ENCODE results near the gene PRDM5. TPM values are rescaled to one million over a fixed set of nuclear protein-coding genes. Genes with fewer than 3 reads are reported as not detected.

The PRDM5 gene
- total and polyA plus RNA-seq, 2 donors (not counting 3 experiments of a cell fraction or from before 2014, with no cell fraction given) = 2.2 to 8.1 TPM

DNA sequence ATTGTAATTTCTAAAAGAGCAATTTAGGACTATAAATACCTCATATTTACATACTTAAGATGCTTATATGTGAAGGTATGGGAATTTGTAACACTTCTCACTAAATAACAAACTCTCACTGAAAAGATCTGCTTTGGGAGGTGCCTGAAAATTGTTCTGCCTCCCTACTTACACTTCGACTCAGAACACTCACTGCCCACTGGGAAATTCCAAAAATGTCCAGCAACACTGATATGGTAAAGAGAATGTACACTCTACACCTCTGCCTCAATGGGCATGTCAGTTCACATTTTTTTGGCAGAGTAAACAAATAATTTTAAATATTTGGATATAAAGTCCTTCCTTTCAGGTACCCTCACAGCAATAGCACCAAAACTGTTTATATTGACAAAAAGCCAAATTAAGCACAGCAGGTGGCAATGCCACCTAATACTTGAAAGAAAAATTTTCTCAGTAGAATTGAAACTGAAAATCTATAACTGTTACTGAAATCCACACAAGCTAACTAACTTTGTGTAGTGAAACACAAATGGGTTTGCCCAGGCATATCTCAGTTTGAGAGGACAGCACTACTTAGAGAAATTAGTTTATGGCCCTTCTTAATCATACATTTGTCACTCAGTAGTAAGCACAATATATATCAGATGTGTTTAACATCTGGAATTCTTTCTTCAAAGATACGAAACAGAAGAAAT is 67.1 kb downstream of the PRDM5 start:
- no peak overlapping the region for H3K9ac ChIP-seq (replicated peaks; ENCODE audit: extremely low read depth, insufficient read depth, low read length)
- no peak overlapping the region for H3K27ac ChIP-seq (ENCODE audit: insufficient read depth, low read depth, low read length)
- DNase-seq (ENCODE audit: low read depth, low spot score) (no peak), FAIRE-seq (no peak)
- no peak overlapping the region for H3K4me2 ChIP-seq (ENCODE audit: insufficient read depth, low read length)
- no peaks in the 10 kb centered on the region for H3K79me2 ChIP-seq (ENCODE audit: control insufficient read depth, insufficient read depth, low read length)
- dilution Hi-C loops (cut with MboI; ENCODE audit: extremely low pct_ligation_motif_present, low sequenced_read_pairs) (no loop called here), intact Hi-C loops (cut with micrococcal nuclease) (no loop called here)
- no peaks in the 10 kb centered on the region for H3K9me3 ChIP-seq (replicated peaks; ENCODE audit: control insufficient read depth, insufficient read depth, low read length)
- no TSS peak for BruUV-seq (replicated peaks)
- POLR2A ChIA-PET = no interaction called here
- H2AFZ ChIP-seq (ENCODE audit: low read depth, low read length) = no peak overlapping the region
- TF ChIP-seq, protein P1, sequence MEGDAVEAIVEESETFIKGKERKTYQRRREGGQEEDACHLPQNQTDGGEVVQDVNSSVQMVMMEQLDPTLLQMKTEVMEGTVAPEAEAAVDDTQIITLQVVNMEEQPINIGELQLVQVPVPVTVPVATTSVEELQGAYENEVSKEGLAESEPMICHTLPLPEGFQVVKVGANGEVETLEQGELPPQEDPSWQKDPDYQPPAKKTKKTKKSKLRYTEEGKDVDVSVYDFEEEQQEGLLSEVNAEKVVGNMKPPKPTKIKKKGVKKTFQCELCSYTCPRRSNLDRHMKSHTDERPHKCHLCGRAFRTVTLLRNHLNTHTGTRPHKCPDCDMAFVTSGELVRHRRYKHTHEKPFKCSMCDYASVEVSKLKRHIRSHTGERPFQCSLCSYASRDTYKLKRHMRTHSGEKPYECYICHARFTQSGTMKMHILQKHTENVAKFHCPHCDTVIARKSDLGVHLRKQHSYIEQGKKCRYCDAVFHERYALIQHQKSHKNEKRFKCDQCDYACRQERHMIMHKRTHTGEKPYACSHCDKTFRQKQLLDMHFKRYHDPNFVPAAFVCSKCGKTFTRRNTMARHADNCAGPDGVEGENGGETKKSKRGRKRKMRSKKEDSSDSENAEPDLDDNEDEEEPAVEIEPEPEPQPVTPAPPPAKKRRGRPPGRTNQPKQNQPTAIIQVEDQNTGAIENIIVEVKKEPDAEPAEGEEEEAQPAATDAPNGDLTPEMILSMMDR (IDR thresholded peaks at IDR 0.05; ENCODE audit: extremely low read depth in 1 of 2, insufficient read depth in 1 of 2, low read depth in 1 of 2, low read length in 2 of 2) = no peak
- no peak for TF ChIP-seq EZH2 (IDR thresholded peaks at IDR 0.05; ENCODE audit: borderline replicate concordance, low read depth, low read length, severe bottlenecking)
- TF ChIP-seq FOS (IDR thresholded peaks at IDR 0.05; ENCODE audit: borderline replicate concordance, insufficient read depth, low read length) = no peak
- no peak for TF ChIP-seq JUN (IDR thresholded peaks at IDR 0.05; ENCODE audit: borderline replicate concordance, insufficient read depth, insufficient read length, low read depth)
- TF ChIP-seq, protein P2, sequence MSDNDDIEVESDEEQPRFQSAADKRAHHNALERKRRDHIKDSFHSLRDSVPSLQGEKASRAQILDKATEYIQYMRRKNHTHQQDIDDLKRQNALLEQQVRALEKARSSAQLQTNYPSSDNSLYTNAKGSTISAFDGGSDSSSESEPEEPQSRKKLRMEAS (IDR thresholded peaks at IDR 0.05; ENCODE audit: insufficient read depth, insufficient read length) = no peak
- TF ChIP-seq POLR2A (IDR thresholded peaks at IDR 0.05; ENCODE audit: low read depth, low read length) = no peak
- no peaks in the 10 kb centered on the region for H3K36me3 ChIP-seq (ENCODE audit: control insufficient read depth in 2 of 2, extremely low read depth in 1 of 2, insufficient read depth in 2 of 2, low read length in 2 of 2)
- no peaks in the 10 kb centered on the region for H3K4me1 ChIP-seq (ENCODE audit: control insufficient read depth, extremely low read depth, insufficient read depth, low read length)
- no peaks in the 10 kb centered on the region for H3K9me1 ChIP-seq (replicated peaks; ENCODE audit: control insufficient read depth, extremely low read depth, insufficient read depth, low read length)
- H3K27me3 ChIP-seq (ENCODE audit: control insufficient read depth in 2 of 2, insufficient read depth in 2 of 2, low read length in 2 of 2) = no peaks in the 10 kb centered on the region
- no peaks in the 10 kb centered on the region for H4K20me1 ChIP-seq (replicated peaks; ENCODE audit: control insufficient read depth, extremely low read depth, insufficient read depth, low read length)
- CTCF ChIA-PET = no interaction called here
- H3K4me3 ChIP-seq (replicated peaks in 1 of 3; ENCODE audit: insufficient read depth in 1 of 3, low read depth in 1 of 3, low read length in 3 of 3) = no peak overlapping the region

Measured in endothelial cell of umbilical vein (primary cell).